MM.1S (cell line): ENCODE data around the gene OVOL2.

Experiments used
- DNase-seq: peaks from one replicate; pipeline ENCODE4 v3.0.0-alpha.2; 2015
- H2AFZ ChIP-seq: fragments of 300-600 bp; sonication (generic); 2 replicates; pipeline ENCODE4 v1.6.0; 2016; ENCODE audit warnings: antibody characterized with exemption, low read length
- H3F3A ChIP-seq: fragments of 300-600 bp; sonication (generic); 2 replicates; pipeline ENCODE4 v1.6.1; 2016; ENCODE audit warnings: mild to moderate bottlenecking, antibody characterized with exemption, low read length, moderate library complexity, mixed read lengths; ENCODE audit not compliant: insufficient read depth
- H3K27ac ChIP-seq: fragments of 300-600 bp; sonication (generic); 2 replicates; pipeline ENCODE4 v1.5.1; 2016; ENCODE audit warnings: mild to moderate bottlenecking, low read length
- H3K27me3 ChIP-seq: fragments of 300-600 bp; sonication (generic); replicated peaks from 2 replicates; pipeline ENCODE4 v1.6.0; 2016; ENCODE audit warnings: low read length; ENCODE audit not compliant: insufficient read depth
- H3K36me3 ChIP-seq: fragments of 300-600 bp; sonication (generic); replicated peaks from 2 replicates; pipeline ENCODE4 v1.6.1; 2016; ENCODE audit warnings: mild to moderate bottlenecking, low read length, mixed read lengths; ENCODE audit not compliant: insufficient read depth
- H3K4me1 ChIP-seq: fragments of 300-600 bp; sonication (generic); 2 replicates; pipeline ENCODE4 v1.6.1; 2016; ENCODE audit warnings: low read length, mixed read lengths
- H3K4me2 ChIP-seq: fragments of 300-600 bp; sonication (generic); 2 replicates; pipeline ENCODE4 v1.6.0; 2016; ENCODE audit warnings: low read depth, low read length
- H3K4me3 ChIP-seq: fragments of 300-600 bp; sonication (generic); 2 replicates; pipeline ENCODE4 v1.5.1; 2016; ENCODE audit warnings: low read length, mixed read lengths
- H3K79me2 ChIP-seq: fragments of 300-600 bp; sonication (generic); 2 replicates; pipeline ENCODE4 v1.6.1; 2016; ENCODE audit warnings: mixed run types, low read length, mixed read lengths
- H3K9ac ChIP-seq: fragments of 300-600 bp; sonication (generic); 2 replicates; pipeline ENCODE4 v1.6.1; 2016; ENCODE audit warnings: low read length, mixed read lengths
- H3K9me2 ChIP-seq: fragments of 300-600 bp; sonication (generic); replicated peaks from 2 replicates; pipeline ENCODE4 v1.6.1; 2016; ENCODE audit warnings: mild to moderate bottlenecking, low read length, mixed read lengths; ENCODE audit not compliant: insufficient read depth
- H3K9me3 ChIP-seq: fragments of 300-600 bp; sonication (generic); replicated peaks from 2 replicates; pipeline ENCODE4 v1.6.1; 2016; ENCODE audit warnings: mild to moderate bottlenecking, low read length, mixed read lengths; ENCODE audit not compliant: insufficient read depth
- H4K20me1 ChIP-seq: fragments of 300-600 bp; sonication (generic); 2 replicates; pipeline ENCODE4 v1.6.1; 2016; ENCODE audit warnings: mild to moderate bottlenecking, low read length, moderate library complexity, mixed read lengths; ENCODE audit not compliant: insufficient read depth
- CTCF ChIP-seq: fragments of 300-600 bp; sonication (generic); IDR thresholded peaks from 2 replicates; pipeline ENCODE4 v1.5.1; 2016; ENCODE audit warnings: antibody characterized with exemption, low read length, mixed read lengths
- EZH2 ChIP-seq: fragments of 300-600 bp; sonication (generic); optimal IDR thresholded peaks from 2 replicates; pipeline ENCODE3; 2017; ENCODE audit warnings: low read depth, mild to moderate bottlenecking, antibody characterized with exemption, low read length, mixed read lengths
- EZH2phosphoT487 ChIP-seq: fragments of 300-600 bp; sonication (generic); IDR thresholded peaks from 2 replicates; pipeline ENCODE4 v1.6.1; 2018; ENCODE audit warnings: antibody characterized with exemption, low read length

Gene OVOL2

GRCh38 chr20:18005170-18005989, 52.3 kb downstream of the OVOL2 start:
- Histone ChIP-seq H2AFZ (no peak overlapping the region), H3F3A (0 out of 2 replicates have a peak, but pooled peaks cover 5% of the 10 kb centered on the region), H3K27ac (no peak overlapping the region), H3K79me2 (no peaks in the 10 kb centered on the region), H4K20me1 (no peaks in the 10 kb centered on the region), H3K36me3 (no peaks in the 10 kb centered on the region), H3K9me3 (no peaks in the 10 kb centered on the region), H3K27me3 (no peaks in the 10 kb centered on the region), H3K4me2 (no peak overlapping the region), H3K9me2 (no peaks in the 10 kb centered on the region), H3K4me3 (no peak overlapping the region), H3K9ac (no peak overlapping the region), H3K4me1 (peaks cover 15% of the 10 kb centered on the region)
- TF ChIP-seq CTCF (no peak), EZH2 (no peak), EZH2phosphoT487 (no peak)
- DNase-seq: no peak

DNA sequence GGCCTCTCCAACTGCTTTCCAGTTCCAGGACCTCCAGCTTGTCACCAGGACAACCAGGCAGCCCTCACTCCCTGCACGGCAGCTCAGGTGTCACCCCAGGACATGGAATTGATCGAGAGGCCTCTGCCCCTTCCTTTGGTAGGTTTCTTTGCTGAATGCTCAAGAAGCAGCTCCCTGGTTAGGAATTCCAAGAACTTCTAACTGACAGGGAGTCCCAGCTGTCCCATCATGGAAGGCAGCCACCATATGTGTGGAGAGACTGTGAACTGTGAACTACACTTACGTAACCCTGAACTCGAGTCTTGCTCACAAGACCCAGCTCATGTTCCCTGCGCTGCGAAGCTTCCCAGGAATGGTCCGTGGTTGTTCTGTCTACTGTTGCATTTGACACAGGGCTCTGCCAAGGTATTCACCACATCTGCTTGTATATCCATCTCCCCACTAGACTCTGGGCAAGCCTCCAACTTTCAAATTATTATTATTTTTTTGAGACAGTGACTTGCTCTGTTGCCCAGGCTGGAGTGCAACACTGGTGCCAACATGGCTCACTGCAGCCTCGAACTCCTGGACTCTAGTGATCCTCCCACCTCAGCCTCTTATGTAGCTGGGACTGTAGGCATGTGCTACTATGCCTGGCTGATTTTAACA, 53.2 kb downstream of the OVOL2 start:
- no peaks in the 10 kb centered on the region for H3K79me2 ChIP-seq
- 0 out of 2 replicates have a peak, but pooled peaks cover 5% of the 10 kb centered on the region for H3F3A ChIP-seq
- no peaks in the 10 kb centered on the region for H3K27me3 ChIP-seq
- H3K4me3 ChIP-seq: no peak overlapping the region
- H3K4me1 ChIP-seq: peaks cover 15% of the 10 kb centered on the region
- no peak for DNase-seq
- no peaks in the 10 kb centered on the region for H3K9me2 ChIP-seq
- TF ChIP-seq EZH2 (no peak), EZH2phosphoT487 (no peak)
- H3K36me3 ChIP-seq: no peaks in the 10 kb centered on the region
- H3K4me2 ChIP-seq: no peak overlapping the region; the same call in 1 of the 2 replicates
- H3K9me3 ChIP-seq: no peaks in the 10 kb centered on the region
- no peak overlapping the region for H2AFZ ChIP-seq
- H3K9ac ChIP-seq: no peak overlapping the region
- no peaks in the 10 kb centered on the region for H4K20me1 ChIP-seq
- H3K27ac ChIP-seq: no peak overlapping the region

DNA sequence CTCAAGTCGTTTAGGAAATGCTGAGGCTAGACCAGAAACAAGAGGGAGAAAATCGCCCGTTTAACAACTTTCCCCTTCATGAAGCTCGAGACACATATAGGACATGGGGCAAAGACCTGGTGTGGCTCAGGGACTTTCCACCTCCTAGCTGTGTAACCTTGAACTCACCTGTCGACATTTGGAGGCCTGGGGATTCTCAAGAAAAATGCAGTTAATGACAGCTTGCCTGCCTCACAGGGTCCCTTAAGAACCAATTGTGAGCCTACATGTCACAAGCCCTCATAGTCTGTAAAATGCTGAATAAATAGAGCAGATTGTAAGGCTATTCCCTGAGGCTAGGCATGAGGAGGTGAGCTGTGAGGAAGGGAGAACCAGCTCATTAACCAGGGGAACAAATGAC, 53.8 kb downstream of the OVOL2 start:
- Histone ChIP-seq H2AFZ (no peak overlapping the region), H3K9ac (no peak overlapping the region), H3K4me1 (peaks cover 15% of the 10 kb centered on the region), H3K4me2 (peak overlapping the region; percentile 32; the same call in 1 of the 2 replicates), H3K9me3 (no peaks in the 10 kb centered on the region), H4K20me1 (no peaks in the 10 kb centered on the region), H3K79me2 (no peaks in the 10 kb centered on the region), H3K9me2 (no peaks in the 10 kb centered on the region), H3F3A (0 out of 2 replicates have a peak, but pooled peaks cover 5% of the 10 kb centered on the region), H3K27ac (peak overlapping the region; percentile 13; the same call in 1 of the 2 replicates), H3K27me3 (no peaks in the 10 kb centered on the region), H3K36me3 (no peaks in the 10 kb centered on the region), H3K4me3 (no peak overlapping the region)
- peak; percentile 81 for DNase-seq
- TF ChIP-seq CTCF (no peak), EZH2 (no peak), EZH2phosphoT487 (no peak)
